GM18505 (cell line): ENCODE results near the gene GNG12.

Experiments
- ATAC-seq: cut with Tn5 transposase; IDR thresholded peaks from one replicate; pipeline ENCODE4 v1.9.1; 2021; ENCODE audit not compliant: unreplicated experiment
- POLR2A ChIP-seq: IDR thresholded peaks from 4 replicates; pipeline ENCODE4 v1.6.1; 2011; ENCODE audit warnings: borderline replicate concordance; ENCODE audit not compliant: insufficient read depth, insufficient read length; ENCODE audit errors: extremely low read depth

Gene GNG12

DNA sequence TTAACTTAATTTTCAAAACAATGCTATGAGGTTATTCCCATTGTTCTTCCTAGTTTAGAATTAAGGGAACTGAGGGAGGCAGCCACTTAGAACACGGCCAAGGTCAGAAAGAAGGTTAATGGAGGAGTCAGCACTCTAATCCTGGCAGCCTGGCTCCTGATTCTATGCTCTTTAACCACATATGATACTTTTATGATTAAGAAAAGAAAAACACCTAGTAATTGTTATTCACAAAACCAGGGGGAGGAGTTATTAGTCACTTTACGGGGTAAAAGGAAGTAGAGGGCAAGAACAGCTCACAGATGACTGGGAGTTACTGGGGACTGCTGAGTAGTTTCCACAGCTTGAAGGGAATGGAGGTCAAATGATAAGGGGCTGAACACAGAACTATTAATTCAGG, 109.6 kb downstream of the GNG12 start:
- no peak for TF ChIP-seq POLR2A
- ATAC-seq = peak; percentile 78

DNA sequence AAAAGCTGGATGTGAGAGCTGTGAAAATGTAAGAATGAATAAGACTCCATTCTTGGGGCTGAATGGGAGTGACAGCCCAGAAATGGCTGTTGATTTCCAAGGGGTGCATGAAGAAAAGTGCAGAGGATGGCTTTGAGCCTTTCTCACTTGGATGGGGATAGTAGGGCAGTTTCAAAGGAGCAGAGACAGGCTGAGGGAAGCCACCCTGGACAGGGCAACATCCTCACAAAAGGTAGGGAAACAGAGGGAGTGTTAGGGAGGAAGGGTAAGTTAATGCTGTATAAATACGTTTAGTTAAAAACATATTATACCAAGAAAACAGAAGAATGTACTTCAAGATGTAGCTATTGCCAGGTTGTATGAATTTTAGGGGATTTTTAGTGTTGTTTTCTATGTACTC, 110.1 kb downstream of the GNG12 start:
- ATAC-seq = no peak
- no peak for TF ChIP-seq POLR2A

DNA sequence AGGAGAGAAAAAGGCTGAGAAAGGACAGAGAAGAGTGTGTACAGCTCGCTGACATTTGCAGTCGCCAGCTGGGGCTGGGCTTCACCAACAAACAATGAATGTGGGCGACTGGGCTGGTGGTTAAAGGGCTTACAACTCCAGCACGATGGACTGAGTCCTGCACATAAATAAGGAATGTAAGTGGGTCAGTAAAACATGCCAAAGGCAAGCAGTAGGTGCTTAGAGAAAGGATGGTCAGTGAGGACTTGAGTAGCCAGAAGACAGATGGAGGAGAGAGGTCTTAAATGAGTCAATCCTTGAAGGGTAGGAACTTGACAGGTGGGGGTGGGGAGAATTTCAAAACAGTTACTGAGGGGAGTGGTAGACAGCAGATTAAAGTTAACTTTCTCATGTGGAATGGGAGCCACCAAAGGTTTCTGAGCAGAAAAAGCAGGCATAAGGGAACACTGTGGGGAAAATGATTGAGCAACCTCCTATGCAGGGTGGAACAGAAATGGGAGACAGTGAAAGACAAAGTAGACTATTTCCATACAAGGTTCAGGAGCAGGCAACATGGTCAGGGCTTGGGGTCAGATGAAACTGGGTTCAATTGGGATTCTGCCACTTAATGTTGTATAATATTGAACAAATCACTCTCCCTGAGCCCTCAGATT, 110.8 kb downstream of the GNG12 start:
- ATAC-seq = no peak
- TF ChIP-seq POLR2A = no peak

DNA sequence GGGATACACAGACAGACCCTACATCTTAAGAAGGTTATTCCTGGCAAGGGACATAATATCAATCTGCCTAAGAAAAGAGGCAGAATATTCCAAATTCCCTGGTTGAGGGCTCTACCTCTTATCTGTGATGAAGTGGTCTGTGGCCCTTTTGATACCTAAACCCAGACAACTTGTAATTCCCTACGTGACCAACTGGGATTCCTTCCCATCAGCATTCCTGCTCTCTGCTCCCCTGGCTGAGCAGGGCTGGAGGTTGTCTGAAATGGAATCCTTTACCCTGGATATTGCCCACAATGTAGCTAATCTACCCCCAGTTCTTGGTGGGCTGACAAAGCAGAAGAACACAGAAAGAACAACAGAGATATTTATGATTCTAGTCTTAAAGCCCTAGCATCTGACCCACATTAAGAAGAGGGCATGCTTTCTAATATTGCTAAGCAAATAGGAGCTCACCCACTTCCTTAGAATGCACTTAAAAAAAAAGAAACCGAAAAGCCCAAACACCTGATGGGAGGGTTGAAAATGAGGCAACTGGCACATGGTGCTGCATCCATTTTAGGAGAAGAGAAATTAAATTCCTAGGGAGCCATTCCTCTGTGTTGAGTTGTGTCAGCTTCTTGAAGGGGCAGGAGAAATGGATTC, 111.5 kb downstream of the GNG12 start:
- ATAC-seq = no peak

DNA sequence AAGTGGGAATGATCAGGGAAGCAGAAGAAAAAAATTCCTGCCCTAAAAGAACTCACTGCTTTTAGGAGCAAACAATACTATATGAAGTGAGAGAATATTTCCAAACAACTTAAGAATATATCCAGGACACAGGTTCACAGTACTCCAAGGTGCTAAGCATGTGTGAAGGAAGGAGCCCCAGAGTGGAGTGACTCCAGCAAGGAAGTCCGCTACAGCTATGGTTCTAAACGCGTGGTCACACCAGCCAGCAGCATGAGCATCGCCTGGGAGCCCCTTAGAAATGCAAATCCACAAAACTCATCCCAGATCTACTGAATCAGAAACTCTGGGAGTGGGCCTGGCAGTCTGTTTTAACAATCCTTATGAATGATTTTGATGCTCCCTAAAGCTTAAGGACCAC, 112.2 kb downstream of the GNG12 start:
- no peak for ATAC-seq
- TF ChIP-seq POLR2A = no peak

More for the DNA sequence above, 111.5 kb downstream of the GNG12 start:
- TF ChIP-seq POLR2A = no peak

DNA sequence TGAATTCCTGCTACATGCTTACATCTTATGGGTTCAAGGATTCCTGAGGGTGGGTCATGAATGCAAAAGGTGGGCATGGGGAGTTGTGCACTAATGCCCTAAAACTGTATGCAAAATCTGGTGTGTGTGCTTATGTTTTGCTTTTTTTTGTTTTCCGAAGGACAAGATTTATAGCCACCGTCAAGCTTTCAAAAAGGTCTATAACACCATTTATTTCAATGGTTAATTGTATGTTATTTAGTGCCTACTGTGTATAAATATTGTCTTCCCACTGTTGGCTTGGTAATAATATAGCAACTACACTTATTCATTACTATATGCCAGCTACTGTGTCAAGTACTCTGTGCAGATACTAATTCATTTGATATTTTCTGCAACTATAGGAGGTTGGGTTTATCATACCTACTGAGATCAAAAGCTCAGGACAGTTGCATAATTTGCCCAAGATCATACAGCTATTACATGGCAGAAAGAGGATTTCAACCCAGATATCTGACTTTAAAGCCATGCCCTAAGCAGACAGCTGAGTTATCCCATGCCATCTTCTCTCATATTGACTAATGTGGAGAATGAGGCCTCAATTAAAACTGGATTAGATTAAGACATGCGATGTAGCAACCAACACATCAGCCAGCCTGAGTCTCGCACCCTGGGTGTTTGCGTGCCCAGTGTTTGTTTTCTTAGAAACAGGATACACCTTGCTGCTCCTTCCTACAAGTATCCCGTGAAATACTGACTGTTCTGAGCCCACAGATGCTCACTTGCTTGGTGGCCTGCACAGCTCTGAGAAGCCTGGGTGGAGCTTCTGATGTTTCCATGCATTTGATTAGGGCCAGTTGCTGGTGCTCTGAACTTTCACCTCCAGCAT, 113.7 kb downstream of the GNG12 start:
- no peak for TF ChIP-seq POLR2A

DNA sequence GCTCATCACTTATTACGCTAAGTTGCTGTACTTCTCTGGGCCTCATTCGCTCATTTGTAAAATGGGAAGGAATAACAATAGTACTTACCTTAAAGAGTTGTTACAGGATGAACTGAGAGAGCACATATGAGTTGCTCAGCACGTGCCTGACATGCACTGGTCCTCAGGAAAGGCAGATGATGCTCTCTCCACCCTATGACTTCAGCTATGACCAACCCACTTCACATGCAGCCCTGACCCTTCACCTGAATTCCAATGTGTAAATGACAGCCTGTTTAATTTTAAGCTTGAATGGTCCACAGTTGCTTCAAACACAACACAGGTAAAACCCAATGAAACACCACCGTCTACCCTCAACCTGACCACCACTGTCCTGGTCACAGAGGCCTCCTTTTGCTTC, 115.4 kb downstream of the GNG12 start:
- TF ChIP-seq POLR2A = no peak
- ATAC-seq = no peak

More for the DNA sequence above, 113.7 kb downstream of the GNG12 start:
- no peak for ATAC-seq

DNA sequence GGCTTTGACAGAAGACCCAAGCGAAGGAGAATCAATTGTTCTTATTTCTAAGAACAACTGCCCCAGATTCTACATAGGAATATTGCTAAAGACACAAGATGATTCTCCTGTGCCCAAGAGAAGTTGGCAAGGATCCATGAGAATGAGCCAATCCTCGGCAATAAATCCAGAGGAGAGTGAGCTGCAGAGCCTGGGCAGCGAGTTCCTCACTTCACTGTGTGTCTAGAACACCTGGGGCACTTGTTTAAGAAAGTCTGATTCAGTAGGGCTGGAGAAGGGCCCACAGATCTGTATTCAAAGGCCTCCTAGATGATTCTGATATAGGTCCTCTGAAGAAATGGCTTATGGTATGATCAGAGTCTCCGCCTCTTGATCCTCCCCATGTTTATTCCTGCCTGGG, 116.5 kb downstream of the GNG12 start:
- ATAC-seq = no peak
- TF ChIP-seq POLR2A = no peak

DNA sequence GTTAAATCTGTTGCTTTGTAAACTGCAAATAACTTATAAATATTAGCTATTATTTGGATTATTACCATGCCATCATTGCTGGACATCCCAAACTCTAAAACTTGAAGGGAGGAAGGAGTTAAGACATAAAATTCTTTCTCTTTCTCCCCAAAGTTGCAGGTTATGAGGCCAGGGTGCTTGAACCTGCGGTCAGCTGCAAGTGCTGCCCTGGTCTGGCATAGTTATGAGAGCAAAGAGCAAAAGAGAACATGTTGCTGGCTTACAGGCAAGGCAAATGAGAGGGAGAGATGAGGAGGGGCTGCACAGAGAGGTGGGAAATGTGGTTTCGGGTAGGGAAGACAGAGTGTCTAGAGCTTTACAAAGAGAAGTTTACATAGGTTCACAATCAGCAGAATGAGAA, 117.4 kb downstream of the GNG12 start:
- no peak for TF ChIP-seq POLR2A
- ATAC-seq = no peak

DNA sequence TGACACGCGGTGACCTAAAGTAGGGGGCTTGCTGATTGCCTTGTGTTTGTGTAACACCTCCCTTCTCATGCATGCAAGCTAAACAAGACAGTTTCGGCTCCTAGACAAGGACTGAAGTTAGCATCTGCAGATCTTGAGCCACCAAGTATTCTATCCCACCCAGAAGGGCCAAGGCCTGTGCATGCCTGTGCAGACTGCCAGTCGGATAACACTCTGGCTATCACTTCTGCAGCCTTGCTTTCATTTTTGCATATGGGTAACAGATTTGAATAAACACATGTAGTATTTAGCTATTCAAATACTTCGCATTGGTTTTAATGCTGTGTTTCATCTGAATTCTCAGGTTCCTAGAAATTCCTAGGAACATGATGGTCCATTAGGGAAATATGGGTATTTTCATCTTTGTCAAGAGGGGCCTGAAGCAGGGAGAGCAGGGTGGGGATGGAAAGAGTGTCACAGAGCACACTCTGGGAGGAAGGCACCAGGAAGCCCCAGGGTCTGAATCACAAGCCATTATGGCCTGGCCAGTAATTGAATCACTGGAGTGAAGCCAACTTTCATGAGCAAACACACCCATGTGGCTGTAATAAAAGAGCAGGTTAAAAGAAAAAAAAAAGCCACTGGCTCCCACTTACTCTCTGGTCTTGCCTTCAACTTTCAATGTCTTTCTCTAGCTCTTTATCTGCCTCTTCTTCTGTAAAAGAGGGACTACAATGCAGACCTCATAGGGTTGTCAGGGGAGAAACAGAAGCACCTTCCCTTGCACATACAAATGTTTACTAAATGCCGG, 120.0 kb downstream of the GNG12 start:
- no peak for TF ChIP-seq POLR2A
- no peak for ATAC-seq

DNA sequence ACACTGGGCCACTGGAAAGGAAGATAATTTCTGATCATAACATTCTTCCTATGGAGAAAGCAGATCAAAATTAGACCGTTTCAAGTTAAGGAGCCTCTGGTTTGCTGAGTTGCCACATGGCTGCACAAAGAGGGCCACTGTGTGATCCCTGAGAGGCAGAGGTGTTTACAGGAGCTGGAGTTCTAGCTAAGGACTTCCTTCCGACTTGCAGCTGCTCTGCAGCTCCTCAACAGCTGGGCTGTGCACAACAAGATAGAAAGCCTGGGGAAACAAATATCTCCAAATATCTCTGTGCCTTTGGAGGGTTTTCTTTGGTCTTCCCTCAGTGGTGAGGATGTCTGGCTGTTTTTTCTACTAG, 121.4 kb downstream of the GNG12 start:
- peak; percentile 68 for ATAC-seq

DNA sequence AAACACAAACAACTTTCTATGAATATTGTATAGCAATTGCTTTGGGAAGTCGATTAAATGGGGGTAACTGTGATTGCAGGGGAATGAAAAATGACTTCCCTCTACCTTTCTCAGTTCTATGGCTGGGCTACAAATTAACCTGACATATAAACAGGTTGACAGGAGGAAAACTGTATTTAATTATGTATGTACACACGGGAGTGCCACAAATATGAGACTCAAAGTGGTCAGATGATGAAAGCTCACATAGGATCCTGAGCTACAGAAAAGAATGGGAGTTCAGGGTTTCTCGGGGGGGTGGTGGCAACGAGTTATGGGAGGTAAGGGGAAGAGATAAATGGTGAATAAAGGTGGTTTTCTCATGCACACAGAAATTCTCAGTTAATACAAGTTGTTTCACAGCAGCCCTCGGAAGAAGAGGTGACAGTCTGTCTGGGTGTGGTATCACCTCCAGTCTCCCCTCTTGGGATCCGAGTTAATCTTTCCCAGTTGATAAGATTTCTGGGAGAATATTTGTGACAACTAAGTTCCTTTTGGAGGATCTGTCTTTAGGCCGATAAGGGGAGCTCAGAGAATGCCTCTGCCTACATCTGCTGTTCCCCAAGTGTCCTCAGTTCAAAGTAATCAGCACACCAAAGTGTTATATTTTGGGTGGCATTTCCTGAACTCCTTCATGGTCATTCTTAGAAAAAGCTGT, 122.0 kb downstream of the GNG12 start:
- no peak for TF ChIP-seq POLR2A
- ATAC-seq = no peak

More for the DNA sequence above, 121.4 kb downstream of the GNG12 start:
- no peak for TF ChIP-seq POLR2A
